Uterus (tissue), 2 donors: ENCODE results near the gene THSD1.

Source experiments
- POLR2A ChIP-seq, 2 donors: fragments of 450-650 bp; IDR thresholded peaks; one replicate each; pipeline ENCODE4 v1.6.1; 2016; ENCODE audit warnings: antibody characterized with exemption in 2 of 2, mild to moderate bottlenecking in 1 of 2, moderate library complexity in 1 of 2
- TF ChIP-seq, protein P1 (sequence below), 4 experiments: fragments of 200-600 bp in 2 of 4; fragments of 450-650 bp in 2 of 4; sonication (generic) in 2 of 4; IDR thresholded peaks; one replicate each; pipeline ENCODE4 v1.5.1; 2016 to 2019; ENCODE audit warnings: antibody characterized with exemption in 4 of 4, mild to moderate bottlenecking in 2 of 4, moderate library complexity in 1 of 4

DNA sequence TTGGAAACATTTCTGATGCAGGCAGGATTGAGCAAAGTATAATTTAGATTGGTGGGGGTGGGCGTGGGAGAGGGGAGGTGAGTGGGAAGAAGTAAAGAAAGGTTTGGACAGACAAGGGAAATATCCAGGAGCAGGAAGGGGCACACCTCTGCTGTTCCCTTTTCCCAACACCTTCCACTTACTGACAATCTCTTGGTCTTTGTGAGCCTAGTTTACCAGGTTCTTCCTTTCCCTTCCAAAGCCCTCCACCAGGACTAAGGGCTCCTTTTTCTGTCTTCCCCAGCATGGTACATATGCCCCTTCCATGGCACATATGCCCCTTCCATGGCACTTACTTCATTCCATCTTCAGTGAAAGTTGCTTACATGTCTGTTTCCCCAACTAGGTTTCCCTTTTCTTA, 6.2 kb upstream of the THSD1 start:
- TF ChIP-seq, protein P1, sequence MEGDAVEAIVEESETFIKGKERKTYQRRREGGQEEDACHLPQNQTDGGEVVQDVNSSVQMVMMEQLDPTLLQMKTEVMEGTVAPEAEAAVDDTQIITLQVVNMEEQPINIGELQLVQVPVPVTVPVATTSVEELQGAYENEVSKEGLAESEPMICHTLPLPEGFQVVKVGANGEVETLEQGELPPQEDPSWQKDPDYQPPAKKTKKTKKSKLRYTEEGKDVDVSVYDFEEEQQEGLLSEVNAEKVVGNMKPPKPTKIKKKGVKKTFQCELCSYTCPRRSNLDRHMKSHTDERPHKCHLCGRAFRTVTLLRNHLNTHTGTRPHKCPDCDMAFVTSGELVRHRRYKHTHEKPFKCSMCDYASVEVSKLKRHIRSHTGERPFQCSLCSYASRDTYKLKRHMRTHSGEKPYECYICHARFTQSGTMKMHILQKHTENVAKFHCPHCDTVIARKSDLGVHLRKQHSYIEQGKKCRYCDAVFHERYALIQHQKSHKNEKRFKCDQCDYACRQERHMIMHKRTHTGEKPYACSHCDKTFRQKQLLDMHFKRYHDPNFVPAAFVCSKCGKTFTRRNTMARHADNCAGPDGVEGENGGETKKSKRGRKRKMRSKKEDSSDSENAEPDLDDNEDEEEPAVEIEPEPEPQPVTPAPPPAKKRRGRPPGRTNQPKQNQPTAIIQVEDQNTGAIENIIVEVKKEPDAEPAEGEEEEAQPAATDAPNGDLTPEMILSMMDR (IDR thresholded peaks at IDR 0.05): no peak
- TF ChIP-seq POLR2A (IDR thresholded peaks at IDR 0.05): no peak
